ENCODE measurements around the gene USP35.

Gene USP35

DNA sequence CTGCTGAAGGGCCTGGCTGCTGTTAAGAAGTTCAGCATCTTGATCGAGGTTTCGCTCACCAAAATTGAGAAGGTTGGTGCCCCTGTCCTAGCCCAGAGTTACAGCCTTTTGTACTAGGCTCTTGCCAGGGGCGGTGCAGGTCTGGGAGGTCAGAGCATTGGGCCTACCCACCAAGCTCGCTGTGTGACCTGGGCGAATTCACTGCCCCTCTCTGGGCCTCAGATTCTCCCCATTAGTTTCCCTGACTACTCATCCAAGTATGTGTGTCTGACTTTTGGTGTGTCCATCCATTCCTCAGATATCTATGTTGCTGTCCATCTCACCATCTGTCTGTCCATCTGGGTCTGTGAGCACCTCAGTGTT, 10.9 kb downstream of the USP35 start:
- no peak for DNase-seq (ENCODE audit: low read depth)

- DNase-seq (ENCODE audit: low read depth): no peak
Measured at GRCh38 chr11:78200061-78200460, 11.3 kb downstream of the USP35 start.

DNA sequence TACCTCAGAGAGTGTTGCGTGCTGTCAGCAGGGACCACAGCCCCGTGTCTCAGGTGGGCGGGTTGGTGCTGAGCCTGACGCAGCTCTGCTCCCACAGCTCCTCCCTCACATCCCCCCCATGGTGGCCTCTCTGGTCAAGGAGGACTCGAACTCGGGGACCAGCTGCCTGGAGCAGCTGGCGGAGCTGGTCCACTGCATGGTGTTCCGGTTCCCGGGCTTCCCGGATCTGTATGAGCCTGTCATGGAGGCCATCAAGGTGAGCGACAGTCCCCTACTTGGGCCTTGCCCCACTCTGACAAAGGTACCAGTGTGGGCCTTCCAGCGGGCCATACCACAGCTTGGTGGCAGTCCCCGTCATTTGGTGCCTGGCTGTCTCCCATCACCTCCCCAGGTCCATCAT, 11.8 kb downstream of the USP35 start:
- no peak for DNase-seq (ENCODE audit: low read depth)

DNA sequence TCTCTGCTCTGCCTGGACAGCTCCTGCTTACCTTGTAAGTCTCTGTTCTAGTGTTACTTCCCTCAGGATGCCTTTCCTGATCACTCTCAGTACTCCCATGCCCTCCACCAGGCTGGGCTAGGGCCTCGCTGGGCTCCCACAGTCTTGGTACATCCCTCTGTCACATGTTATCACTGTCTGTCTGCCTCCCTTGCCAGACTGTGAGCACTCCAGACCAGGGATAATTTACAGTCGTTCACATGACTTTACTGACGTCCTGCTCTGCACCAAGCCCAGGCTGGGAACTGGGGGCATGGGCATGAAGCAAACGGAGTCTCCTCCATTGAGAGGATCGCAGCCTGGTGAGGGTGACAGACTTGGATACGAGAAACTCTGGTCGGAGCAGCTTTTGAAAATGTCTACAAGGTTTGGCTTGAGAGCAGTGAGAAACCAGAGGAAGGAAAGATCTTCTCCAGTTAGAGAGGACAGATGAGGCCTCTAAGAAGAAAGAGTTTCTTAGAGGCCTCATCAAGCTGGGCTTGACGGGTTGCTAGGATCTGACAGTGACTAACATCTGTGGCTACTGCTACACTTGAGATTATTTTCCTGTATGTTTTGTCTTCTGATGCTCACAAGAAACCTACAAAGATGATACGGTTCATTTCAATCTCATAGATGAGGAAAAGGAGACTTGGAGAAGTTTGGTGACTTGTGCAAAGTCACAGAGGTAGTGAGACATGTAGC, 12.5 kb downstream of the USP35 start:
- DNase-seq (ENCODE audit: low read depth): no peak

DNA sequence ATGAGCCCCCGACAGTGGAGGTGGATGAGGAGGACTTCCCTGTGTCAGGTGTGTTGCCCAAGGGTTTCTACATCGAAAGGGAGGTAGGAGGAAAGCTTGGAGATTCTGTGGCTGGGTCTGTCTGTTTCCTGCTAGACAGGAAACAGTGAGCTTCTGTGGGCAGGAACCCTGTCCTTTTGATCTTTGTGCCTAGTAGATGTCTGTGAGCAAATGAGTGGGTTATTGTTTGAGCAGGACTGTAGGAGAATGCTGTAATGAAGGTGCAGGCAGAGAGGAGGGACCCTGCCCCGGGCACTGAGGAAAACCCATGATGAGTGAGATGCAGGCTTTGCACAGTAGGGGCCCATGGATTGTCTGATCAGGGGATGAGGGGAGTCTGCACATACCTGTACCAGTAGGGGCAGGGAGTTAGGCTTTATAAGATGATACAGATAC, 14.0 kb downstream of the USP35 start:
- DNase-seq (ENCODE audit: low read depth): no peak

DNA sequence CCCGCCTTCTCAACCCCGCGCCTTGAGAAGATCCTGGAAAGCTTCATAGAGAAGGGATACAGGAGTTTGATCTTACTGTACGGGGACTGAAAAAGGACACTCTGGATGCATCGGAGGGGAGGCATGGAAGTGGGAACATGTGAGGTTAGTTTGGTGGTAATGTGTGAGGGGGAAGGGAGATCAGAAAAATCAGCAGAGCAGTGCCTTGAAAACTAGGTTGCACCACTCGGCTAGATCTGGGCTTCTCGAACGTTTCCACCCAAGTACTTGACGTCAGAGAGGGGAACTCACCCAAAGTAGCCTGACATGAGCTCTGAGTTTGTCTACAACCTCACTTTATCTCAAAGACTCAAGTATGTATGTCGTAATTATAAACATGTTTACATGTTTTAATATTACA, 14.5 kb downstream of the USP35 start:
- DNase-seq (ENCODE audit: low read depth): no peak

DNA sequence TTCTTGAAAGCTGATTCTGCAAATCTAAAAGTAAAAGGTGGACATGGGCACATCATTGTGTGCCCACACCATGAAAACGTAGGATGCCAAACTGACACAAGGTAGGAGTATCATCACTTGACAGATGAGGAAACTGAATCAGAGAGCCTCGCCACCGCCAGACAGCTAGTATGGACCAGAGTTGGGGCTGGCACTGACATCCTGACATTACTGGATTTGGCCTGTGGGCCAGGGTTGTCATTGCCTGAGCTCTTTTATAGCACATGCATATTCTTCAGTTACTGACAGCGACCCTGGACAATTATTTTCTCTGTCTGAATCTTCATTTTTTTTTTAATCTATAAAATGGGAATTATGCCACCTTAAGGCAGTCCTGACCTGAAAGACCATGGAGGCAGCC, 16.5 kb downstream of the USP35 start:
- DNase-seq (ENCODE audit: low read depth): no peak

DNA sequence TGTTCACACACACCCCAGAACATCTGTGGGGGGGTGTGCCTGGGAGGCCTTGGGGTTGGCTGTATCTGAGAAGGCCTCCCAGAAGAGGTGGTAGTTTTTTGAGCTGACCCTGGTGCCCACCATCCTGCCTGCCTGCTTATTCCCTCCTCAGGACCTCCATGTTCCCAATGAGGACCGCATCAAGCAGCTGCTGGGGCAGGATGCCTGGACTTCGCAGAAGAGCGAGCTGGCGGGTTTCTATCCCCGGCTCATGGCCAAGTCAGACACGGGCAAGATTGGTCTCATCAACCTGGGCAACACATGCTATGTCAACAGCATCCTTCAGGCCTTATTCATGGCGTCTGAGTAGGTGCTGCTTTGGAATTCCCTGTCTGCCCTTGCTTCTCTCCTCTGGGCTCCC, 17.0 kb downstream of the USP35 start:
- DNase-seq (ENCODE audit: low read depth): no peak

DNA sequence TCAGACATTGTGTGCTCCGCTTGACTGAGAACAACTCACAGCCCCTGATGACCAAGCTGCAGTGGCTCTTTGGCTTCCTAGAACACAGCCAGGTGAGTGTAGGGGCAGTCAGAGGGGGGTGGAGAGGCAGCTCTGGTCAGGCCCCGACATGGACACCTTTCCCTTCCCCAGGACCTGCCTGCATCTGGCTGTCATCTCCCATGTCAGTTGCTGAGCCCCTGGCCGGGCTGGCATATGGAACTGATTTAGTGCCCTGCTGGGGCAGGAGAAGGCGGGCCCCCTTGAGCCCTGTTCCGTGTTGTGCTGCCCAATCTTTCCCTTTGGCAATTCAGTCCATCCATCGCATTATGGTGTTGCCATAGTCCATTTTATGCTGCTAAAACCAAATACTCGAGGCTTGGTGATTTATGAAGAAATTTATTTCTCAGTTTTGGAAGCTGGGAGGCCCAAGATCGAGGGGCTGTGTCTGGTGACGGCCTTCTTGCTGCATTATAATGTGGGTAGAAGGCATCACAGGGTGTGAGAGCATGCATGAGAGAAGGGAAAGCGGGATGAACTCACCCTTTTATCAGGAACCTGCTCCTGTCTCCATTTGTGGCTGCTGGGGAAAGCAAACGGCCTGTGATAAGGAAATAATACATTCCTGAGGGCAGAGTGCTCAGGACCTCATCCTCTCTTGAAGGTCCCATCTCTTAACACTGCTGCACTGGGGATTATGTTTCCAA, 19.0 kb downstream of the USP35 start:
- DNase-seq (ENCODE audit: low read depth): no peak

- peak; percentile 26 for DNase-seq (ENCODE audit: low read depth)
Measured at GRCh38 chr11:78208257-78209165, 19.8 kb downstream of the USP35 start.

DNA sequence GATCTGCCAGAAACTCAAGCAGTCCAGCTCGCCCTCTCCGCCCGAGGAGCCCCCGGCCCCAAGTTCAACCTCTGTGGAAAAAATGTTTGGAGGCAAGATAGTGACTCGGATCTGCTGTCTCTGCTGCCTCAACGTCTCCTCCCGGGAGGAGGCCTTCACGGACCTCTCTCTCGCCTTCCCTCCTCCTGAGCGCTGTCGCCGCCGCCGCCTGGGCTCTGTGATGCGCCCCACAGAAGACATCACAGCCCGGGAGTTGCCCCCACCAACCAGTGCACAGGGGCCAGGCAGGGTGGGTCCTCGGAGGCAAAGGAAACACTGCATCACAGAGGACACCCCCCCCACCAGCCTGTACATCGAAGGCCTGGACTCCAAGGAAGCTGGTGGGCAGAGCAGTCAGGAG, 20.8 kb downstream of the USP35 start:
- DNase-seq (ENCODE audit: low read depth): no peak

DNA sequence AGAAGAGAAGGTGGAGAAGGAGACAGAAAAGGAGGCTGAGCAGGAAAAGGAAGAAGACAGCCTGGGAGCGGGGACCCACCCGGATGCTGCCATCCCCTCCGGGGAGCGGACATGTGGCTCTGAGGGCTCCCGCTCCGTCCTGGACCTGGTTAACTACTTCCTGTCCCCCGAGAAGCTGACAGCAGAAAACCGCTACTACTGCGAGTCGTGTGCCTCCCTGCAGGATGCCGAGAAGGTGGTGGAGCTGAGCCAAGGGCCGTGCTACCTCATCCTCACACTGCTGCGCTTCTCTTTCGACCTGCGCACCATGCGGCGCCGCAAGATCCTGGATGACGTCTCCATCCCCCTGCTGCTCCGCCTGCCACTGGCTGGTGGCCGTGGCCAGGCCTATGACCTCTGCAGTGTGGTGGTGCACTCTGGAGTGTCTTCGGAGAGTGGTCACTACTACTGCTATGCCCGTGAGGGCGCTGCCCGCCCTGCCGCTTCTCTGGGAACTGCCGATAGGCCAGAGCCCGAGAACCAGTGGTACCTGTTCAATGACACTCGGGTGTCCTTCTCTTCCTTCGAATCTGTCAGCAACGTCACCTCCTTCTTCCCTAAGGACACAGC, 21.4 kb downstream of the USP35 start:
- no peak for DNase-seq (ENCODE audit: low read depth)

DNA sequence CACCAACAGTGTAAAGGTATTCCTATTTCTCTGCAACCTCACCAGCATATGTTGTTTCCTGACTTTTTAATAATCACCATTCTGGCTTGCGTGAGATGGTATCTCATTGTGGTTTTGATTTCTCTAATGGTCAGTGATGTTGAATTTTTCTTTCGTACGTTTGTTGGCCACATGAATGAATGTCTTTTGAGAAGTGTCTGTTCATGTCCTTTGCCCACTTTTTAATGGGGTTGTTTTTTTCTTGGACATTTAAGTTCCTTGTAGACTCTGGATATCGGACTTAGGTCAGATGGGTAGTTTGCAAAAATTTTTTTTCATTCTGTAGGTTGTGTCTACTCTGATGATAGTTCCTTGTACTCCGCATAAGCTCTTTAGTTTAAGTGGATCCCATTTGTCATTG, 22.8 kb downstream of the USP35 start:
- DNase-seq (ENCODE audit: low read depth): no peak

DNA sequence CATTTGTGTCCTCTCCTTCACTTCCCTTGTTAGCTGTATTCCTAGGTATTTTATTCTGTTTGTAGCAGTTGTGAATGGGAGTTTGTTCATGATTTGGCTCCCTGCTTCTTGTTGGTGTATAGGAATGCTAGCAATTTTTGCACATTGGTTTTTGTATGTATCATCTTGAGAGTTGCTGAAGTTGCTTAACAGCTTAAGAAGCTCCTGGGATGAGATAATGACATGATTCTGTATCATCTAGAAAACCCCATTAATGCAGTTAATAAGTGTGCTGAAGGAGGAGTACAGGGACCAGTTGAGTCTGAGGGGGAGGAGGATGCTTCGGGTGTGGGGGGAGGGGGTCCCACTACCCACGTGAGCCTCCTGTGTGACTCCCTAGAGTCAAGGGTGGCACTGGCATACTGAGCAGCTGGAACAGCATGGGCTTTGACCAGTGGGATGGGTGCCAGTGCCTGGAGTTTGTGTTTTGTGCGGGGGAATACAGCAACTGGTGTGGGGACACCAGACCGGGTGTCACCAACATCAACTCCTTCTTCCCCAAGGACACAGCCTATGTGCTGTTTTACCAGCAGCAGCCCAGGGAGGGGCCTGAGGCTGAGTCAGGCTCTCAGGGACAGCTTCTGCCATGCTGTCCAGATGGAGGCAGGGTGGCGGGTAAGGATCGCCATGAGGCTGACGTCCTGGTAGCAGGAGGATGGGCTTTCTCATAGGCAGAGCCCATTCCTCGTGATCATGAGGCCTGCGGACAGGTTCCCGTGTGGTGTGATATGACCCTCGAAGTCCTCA, 24.1 kb downstream of the USP35 start:
- peak; percentile 81 for DNase-seq (ENCODE audit: low read depth)

DNA sequence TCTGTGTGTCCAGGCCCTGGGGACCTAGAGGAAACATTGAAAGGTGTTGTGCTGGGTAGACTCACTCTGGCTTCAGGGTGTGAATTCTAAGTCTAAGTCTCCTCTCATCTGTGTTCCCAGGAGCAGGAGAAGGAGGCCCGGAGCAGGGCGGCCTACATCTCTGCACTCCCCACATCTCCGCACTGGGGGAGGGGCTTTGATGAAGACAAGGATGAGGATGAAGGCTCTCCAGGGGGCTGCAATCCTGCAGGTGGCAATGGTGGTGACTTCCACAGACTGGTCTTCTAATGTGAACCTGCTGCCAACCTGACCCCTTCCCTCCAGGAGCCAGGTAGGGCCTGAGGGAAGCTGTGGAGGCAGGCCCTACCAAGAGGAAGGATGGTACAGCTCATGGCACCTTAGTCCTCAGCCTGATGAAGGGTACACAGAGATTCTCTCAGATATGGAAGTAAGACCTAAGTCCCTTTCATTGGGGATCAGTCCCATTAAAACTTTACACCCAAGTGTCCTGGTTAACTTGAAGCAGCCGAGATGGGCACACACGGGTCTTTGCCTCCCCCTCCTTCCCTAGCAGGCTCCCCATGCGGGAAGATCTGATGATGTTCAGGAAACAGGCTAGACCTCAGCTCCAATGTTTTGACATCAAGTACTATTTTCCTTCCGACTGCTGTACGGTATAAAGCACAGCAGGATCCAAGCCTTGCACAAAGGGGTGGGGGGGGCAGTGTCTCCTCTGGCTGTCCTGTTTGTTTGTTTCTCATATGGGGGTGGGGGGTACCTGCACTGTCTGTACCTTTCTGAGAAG, 25.0 kb downstream of the USP35 start:
- DNase-seq (ENCODE audit: low read depth): no peak

DNA sequence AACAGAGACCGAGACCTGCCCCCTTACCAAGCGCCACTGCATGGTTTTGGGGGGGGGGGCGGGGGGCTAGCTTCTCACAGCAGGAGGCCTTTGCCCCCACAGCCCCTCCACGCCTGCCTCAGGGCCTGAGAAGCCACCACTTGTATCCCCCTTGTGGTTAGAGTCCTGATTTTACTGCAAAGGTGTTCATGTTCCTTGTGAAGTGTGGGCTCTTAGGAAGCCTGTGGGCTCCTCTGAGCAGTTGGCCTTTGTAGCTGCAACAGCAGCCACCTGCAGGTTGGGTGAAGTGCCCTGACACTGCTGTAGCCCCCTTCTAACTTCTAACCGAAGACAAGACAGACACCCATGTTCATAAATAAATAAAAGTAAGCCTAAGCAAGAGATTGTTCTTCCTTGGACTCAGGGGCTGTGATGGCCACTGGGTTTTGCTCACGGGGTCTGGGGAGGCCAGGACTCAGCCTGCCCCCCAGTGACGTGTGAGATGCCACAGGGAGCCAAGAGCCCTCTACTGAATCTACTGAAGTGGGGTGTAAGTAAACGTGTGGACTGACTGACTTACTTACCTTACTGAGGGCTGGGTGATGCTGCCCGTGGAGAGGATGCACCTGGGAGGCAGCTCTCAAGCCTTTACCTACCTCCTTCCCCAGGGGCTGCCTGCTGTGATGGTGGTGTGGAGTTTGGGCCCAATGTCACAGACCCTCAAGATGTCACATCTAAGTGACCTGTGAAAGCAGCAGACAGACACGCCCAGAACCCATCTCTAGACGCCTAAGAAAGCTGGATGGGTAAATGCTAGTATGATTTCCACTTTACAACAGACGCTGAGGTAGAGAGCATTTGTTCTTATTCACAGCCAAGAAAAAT, 25.8 kb downstream of the USP35 start:
- DNase-seq (ENCODE audit: low read depth): no peak

DNA sequence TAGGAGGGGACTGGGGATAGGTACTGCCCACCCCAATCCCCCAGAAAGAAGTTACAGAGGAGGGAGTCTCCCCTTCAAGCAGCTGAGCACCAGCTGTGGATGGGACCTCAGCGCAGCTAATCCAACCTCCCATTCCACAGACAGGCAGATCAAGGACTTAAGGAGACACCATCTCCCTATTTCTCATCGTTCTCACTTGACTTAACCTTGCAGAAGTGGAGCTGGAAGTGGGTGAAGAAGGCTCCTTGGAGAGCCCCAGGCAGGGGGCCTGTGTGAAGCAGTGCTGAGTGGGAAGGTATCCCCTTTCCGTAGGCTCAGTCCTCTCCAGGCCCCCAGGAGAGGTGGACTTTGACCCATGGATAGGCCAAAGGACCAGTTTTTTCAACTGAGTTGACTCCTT, 27.3 kb downstream of the USP35 start:
- DNase-seq (ENCODE audit: low read depth): no peak

- DNase-seq (ENCODE audit: low read depth): no peak
Measured at GRCh38 chr11:78216571-78217287, 28.0 kb downstream of the USP35 start.

Data from iris pigment epithelial cell (primary cell).